GM19455 (cell line): ENCODE data around the gene MANBA.

Experiments
- ATAC-seq: cut with Tn5 transposase; IDR thresholded peaks from one replicate; pipeline ENCODE4 v1.9.1; 2021; ENCODE audit not compliant: unreplicated experiment

The MANBA gene

GRCh38 chr4:102598762-102599374 lies 161.9 kb downstream of the MANBA start:
- peak; percentile 23 for ATAC-seq

- ATAC-seq, result peak; percentile 50
These were observed 162.5 kb downstream of the MANBA start for GRCh38 chr4:102598086-102598761.

GRCh38 chr4:102596532-102596931 lies 164.2 kb downstream of the MANBA start:
- ATAC-seq, result no peak

- ATAC-seq, result no peak
These were observed 166.8 kb downstream of the MANBA start for GRCh38 chr4:102594000-102594399.

DNA sequence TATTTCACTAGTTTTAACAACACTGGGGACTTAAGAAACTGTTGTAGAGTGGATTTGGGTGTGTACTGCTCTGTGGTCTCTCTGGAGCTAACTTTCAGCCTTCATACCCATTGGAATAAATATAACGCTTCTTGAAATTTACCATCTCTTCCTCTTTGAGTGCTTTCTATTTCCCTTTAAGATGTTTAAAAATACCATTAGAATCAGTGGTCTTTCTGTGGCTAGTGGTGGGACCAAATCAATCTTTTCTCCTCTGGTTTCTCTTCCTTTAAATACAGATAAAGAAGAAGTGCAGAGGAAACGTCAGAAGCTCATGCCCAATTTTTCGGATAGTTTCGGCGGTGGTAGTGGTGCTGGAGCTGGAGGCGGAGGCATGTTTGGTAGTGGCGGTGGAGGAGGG lies 167.6 kb downstream of the MANBA start:
- ATAC-seq, result no peak

GRCh38 chr4:102592256-102592655 lies 168.5 kb downstream of the MANBA start:
- ATAC-seq, result no peak

DNA sequence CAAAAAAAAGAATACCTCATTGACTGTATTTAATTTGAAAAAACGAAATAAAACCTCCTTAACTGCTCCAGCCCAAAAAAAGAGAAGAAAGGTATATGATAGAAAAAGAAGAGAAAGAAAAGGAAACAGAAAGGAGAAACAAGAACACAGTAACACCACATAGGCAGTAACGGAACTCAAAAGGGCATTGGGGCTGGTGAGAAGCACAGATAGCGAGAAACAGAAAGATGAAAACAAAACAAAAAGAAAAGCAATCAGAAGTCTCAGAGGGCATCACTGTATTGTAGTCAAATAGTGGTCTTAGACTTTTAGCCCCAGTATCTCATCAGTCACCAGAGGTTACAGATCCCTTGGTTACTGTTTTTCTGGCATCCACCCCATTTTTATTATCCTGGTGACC lies 171.0 kb downstream of the MANBA start:
- ATAC-seq, result no peak

DNA sequence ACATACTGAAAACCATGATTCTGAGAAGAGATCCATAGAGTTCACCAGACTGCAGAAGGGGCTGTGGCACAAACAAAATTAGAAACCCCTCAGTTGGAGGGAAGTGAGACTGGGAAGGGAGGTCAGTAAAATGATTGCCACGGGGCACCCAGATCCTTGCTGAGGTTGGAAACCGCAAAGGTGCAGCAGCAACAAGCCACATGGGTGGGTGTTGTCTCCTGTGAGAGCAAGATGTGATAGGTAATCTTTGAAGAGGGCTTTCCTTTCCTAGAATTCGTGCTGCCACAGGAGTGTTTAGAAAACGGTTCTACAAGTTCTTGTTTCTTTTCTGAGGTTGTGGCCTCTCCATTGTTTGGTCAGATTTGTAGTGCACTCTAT lies 174.1 kb downstream of the MANBA start:
- no peak for ATAC-seq

GRCh38 chr4:102586002-102586643 lies 174.6 kb downstream of the MANBA start:
- ATAC-seq, result no peak

- peak; percentile 58 for ATAC-seq
These were observed 175.4 kb downstream of the MANBA start for GRCh38 chr4:102585329-102585728.

DNA sequence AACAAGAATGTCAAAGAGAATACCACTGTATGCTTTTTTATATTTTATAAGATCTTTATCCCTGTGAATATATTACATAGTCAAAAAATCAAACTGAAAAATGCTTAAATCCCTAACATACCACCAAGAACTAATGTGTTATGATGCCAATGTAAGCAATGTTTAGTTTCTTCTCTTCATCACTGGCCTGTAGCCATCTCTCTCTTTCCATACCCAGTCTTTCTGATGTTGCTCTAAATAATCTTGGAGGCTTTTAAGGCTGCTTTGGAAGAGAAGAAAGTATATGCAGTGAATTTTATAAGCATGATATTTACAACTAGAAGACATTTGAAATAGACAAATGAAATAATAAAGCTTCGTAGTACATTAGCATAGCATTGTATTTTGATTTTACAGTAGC lies 176.7 kb downstream of the MANBA start:
- ATAC-seq, result no peak
